ENCODE results near the gene HSPA1L.

HSPA1L gene

DNA sequence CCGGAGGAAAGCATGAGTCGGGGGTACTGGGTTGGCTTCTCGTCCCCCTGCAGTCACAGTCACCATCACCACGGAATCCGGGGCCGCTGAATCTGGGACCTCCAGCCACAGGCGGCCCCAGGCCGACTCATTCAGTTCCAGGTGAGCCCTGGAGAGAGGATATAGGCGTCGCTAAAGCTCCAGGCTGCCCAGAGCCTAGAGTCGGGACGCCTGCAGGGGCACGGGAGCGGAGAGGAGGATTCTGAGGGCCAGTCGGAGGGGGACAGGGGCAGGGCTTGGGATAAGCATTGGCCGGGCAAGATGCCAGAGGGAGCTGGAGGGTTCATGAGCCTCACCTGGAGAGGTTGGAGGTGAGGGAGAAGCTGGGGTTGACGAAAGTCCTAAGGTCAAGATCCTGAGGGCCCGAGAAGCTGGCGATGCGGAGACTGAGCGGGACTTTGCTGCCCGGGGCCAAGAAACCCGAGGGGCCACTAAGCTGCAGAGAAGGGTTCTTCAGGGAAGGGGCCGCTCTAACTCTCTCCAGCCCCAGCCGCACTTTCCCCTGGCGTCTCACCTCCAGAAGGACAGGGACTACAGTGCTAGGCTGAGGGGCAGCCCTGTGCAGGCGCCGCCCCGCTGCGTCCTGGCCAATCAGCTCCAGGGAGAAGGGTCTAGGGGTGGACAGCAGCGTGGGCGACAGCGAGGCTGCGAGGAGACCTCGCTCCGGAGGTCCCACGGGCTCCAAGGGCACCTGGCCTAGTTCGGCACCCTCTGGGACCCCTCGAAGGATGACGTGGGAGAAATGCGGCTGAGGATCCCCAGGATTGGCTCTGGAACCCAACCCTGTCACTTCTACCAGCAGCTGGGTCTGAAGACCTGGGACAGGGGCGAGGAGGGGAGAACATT is 48.9 kb downstream of the HSPA1L start:
- TF ChIP-seq YY1 (IDR thresholded peaks at IDR 0.05; ENCODE audit: insufficient read depth, insufficient read length) (no peak), ZNF274 (IDR thresholded peaks at IDR 0.05; ENCODE audit: low read depth, low read length) (no peak), SUZ12 (IDR thresholded peaks at IDR 0.05; ENCODE audit: extremely low read depth, insufficient read depth, insufficient read length) (no peak)
- Histone ChIP-seq H3K36me3 (ENCODE audit: insufficient read depth, insufficient read length, low read length) (peaks cover 28% of the 10 kb centered on the region), H3K9me3 (ENCODE audit: insufficient read depth, low read length) (no peaks in the 10 kb centered on the region), H3K4me3 (ENCODE audit: insufficient read length, low read depth) (no peak overlapping the region), H3K27me3 (ENCODE audit: insufficient read depth, insufficient read length) (no peaks in the 10 kb centered on the region), H3K9ac (ENCODE audit: insufficient read length, low read depth) (no peak overlapping the region), H3K4me1 (ENCODE audit: insufficient read depth, insufficient read length) (peaks cover 6% of the 10 kb centered on the region)
- no peak for DNase-seq (ENCODE audit: low read depth, low spot score)

DNA sequence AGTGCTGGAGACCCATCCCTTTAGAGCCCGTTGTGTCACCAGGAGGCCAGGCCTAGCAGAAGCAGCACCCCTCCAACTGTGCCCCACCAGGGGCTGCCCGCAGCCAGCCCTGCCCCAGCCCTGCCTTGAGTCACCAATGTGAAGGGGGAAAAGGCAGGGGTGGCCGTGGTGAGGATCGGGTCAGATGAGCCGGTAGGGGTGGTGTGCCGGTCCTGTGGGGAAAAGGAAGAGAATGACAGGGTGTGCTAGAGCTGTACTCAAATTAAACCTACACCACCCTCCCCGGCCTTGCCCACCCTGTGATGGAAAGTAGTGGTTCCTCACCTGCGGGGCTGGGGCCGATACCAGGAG is 49.5 kb downstream of the HSPA1L start:
- H3K27me3 ChIP-seq (ENCODE audit: insufficient read depth, insufficient read length): no peaks in the 10 kb centered on the region
- no peak overlapping the region for H3K4me3 ChIP-seq (ENCODE audit: insufficient read length, low read depth)
- H3K36me3 ChIP-seq (ENCODE audit: insufficient read depth, insufficient read length, low read length): peaks cover 34% of the 10 kb centered on the region
- H3K4me1 ChIP-seq (ENCODE audit: insufficient read depth, insufficient read length): peaks cover 6% of the 10 kb centered on the region
- TF ChIP-seq YY1 (IDR thresholded peaks at IDR 0.05; ENCODE audit: insufficient read depth, insufficient read length) (no peak), SUZ12 (IDR thresholded peaks at IDR 0.05; ENCODE audit: extremely low read depth, insufficient read depth, insufficient read length) (no peak), ZNF274 (IDR thresholded peaks at IDR 0.05; ENCODE audit: low read depth, low read length) (no peak)
- H3K9me3 ChIP-seq (ENCODE audit: insufficient read depth, low read length): no peaks in the 10 kb centered on the region
- DNase-seq (ENCODE audit: low read depth, low spot score): no peak
- no peak overlapping the region for H3K9ac ChIP-seq (ENCODE audit: insufficient read length, low read depth)

DNA sequence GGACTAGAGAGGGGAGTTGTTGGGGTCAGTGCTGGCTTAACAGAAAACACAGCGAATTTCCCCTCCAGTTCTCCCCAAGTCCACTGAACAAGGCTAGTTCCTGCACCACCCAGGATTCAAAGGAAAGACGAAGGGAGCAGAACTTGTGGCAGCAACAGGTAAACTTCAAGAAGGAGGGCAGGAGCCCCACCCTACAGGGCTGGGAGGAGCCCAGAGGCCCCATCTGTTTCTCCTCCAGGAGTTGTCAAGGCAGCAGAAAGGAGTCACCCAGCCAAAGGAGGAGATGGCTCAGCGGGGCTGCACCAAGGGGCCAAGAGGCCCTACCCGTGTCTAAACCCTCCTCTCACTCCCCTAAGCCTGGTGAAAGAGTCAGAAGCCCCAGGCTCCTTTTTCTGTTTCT is 50.9 kb downstream of the HSPA1L start:
- Histone ChIP-seq H3K36me3 (ENCODE audit: insufficient read depth, insufficient read length, low read length) (peaks cover 48% of the 10 kb centered on the region), H3K9me3 (ENCODE audit: insufficient read depth, low read length) (no peaks in the 10 kb centered on the region), H3K4me3 (ENCODE audit: insufficient read length, low read depth) (no peak overlapping the region), H3K27me3 (ENCODE audit: insufficient read depth, insufficient read length) (no peaks in the 10 kb centered on the region), H3K4me1 (ENCODE audit: insufficient read depth, insufficient read length) (peaks cover 6% of the 10 kb centered on the region), H3K9ac (ENCODE audit: insufficient read length, low read depth) (no peak overlapping the region)
- TF ChIP-seq SUZ12 (IDR thresholded peaks at IDR 0.05; ENCODE audit: extremely low read depth, insufficient read depth, insufficient read length) (no peak), YY1 (IDR thresholded peaks at IDR 0.05; ENCODE audit: insufficient read depth, insufficient read length) (no peak), ZNF274 (IDR thresholded peaks at IDR 0.05; ENCODE audit: low read depth, low read length) (no peak)
- DNase-seq (ENCODE audit: low read depth, low spot score): no peak

DNA sequence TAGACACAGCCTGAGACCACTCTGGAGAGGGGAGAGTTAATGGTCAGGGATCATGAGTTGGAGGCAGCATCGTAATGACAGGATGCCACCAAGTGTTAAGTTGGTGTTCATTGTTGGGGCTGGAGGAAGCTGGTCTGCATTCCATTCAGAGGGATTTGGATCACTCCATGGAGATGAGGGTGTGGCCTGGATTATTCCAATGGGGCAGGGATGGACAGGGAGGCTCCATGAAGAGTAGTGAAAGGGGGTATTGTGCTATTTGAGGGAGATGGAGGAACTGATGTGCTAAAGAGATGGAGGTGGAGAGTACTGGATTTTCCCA is 51.5 kb downstream of the HSPA1L start:
- DNase-seq (ENCODE audit: low read depth, low spot score): peak; percentile 77
- Histone ChIP-seq H3K4me3 (ENCODE audit: insufficient read length, low read depth) (no peak overlapping the region), H3K9me3 (ENCODE audit: insufficient read depth, low read length) (no peaks in the 10 kb centered on the region), H3K27me3 (ENCODE audit: insufficient read depth, insufficient read length) (no peaks in the 10 kb centered on the region), H3K9ac (ENCODE audit: insufficient read length, low read depth) (no peak overlapping the region), H3K4me1 (ENCODE audit: insufficient read depth, insufficient read length) (peaks cover 6% of the 10 kb centered on the region), H3K36me3 (ENCODE audit: insufficient read depth, insufficient read length, low read length) (peaks cover 54% of the 10 kb centered on the region)
- no peak for TF ChIP-seq YY1 (IDR thresholded peaks at IDR 0.05; ENCODE audit: insufficient read depth, insufficient read length)
- TF ChIP-seq SUZ12 (IDR thresholded peaks at IDR 0.05; ENCODE audit: extremely low read depth, insufficient read depth, insufficient read length): no peak
- no peak for TF ChIP-seq ZNF274 (IDR thresholded peaks at IDR 0.05; ENCODE audit: low read depth, low read length)

DNA sequence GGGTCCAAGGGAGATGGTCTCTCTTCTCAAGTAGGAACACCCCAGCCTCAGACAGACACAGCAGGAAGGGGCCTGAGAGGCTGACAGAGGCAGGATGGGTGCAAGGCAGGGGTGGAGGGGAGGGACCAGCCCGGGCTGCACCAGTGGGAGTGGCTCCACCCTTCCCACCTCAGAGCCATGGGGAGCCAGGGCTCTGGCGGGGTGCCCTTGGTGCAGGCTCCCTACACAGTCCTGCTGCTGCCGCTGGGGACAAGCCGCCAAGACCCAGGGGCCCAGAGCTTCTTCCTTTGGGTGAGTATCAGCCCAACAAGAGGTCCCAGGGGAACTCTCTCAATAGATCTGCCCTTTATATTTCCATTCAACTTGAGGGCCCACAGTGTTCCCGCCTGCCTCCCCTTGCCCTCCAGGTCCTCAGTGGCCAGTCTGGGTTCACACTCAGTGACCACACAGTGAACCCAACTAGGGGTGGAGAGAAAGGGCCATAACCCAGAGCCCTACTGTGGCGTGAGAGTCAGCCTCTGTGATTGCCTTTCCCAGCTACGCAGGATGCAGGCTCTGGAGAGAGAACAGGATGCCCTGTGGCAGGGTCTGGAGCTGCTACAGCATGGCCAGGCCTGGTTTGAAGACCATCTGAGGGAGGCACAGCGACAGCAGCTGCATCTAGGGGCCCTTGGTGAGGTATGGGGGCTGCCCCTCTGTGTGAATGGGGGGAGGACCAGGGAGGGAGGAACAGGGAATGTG is 52.0 kb downstream of the HSPA1L start:
- Histone ChIP-seq H3K36me3 (ENCODE audit: insufficient read depth, insufficient read length, low read length) (peaks cover 58% of the 10 kb centered on the region), H3K4me3 (ENCODE audit: insufficient read length, low read depth) (no peak overlapping the region), H3K4me1 (ENCODE audit: insufficient read depth, insufficient read length) (peaks cover 6% of the 10 kb centered on the region), H3K9me3 (ENCODE audit: insufficient read depth, low read length) (no peaks in the 10 kb centered on the region), H3K9ac (ENCODE audit: insufficient read length, low read depth) (no peak overlapping the region), H3K27me3 (ENCODE audit: insufficient read depth, insufficient read length) (no peaks in the 10 kb centered on the region)
- TF ChIP-seq YY1 (IDR thresholded peaks at IDR 0.05; ENCODE audit: insufficient read depth, insufficient read length) (no peak), SUZ12 (IDR thresholded peaks at IDR 0.05; ENCODE audit: extremely low read depth, insufficient read depth, insufficient read length) (no peak), ZNF274 (IDR thresholded peaks at IDR 0.05; ENCODE audit: low read depth, low read length) (no peak)
- no peak for DNase-seq (ENCODE audit: low read depth, low spot score)

DNA sequence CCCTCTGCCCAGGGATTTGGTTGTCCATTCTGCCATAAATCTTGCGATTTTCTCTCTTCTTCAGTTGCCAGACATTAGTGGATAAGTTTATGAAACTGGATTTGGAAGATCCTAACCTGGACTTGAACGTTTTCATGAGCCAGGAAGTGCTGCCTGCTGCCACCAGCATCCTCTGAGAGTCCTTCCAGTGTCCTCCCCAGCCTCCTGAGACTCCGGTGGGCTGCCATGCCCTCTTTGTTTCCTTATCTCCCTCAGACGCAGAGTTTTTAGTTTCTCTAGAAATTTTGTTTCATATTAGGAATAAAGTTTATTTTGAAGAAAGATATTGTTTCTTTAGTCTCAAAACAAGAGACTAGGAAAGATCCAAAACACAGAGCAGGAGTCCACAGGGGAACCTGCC is 52.7 kb downstream of the HSPA1L start, which contains the start of gene SAPCD1:
SAPCD1 (plus strand) TSS at position 301 of the 400 bp plus-strand sequence. CDS start 399 bp downstream, outside the sequence.
- no peak within 1 kb of the TSS for H3K9ac ChIP-seq (ENCODE audit: insufficient read length, low read depth)
- no peaks in the 10 kb centered on the region for H3K27me3 ChIP-seq (ENCODE audit: insufficient read depth, insufficient read length)
- DNase-seq (ENCODE audit: low read depth, low spot score): no peak
- TF ChIP-seq ZNF274 (IDR thresholded peaks at IDR 0.05; ENCODE audit: low read depth, low read length) (no peak), YY1 (IDR thresholded peaks at IDR 0.05; ENCODE audit: insufficient read depth, insufficient read length) (no peak), SUZ12 (IDR thresholded peaks at IDR 0.05; ENCODE audit: extremely low read depth, insufficient read depth, insufficient read length) (no peak)
- H3K9me3 ChIP-seq (ENCODE audit: insufficient read depth, low read length): no peaks in the 10 kb centered on the region
- no peak within 1 kb of the TSS for H3K4me3 ChIP-seq (ENCODE audit: insufficient read length, low read depth)
- H3K4me1 ChIP-seq (ENCODE audit: insufficient read depth, insufficient read length): peaks cover 6% of the 10 kb centered on the region
- H3K36me3 ChIP-seq (ENCODE audit: insufficient read depth, insufficient read length, low read length): peaks cover 59% of the 10 kb centered on the region

DNA sequence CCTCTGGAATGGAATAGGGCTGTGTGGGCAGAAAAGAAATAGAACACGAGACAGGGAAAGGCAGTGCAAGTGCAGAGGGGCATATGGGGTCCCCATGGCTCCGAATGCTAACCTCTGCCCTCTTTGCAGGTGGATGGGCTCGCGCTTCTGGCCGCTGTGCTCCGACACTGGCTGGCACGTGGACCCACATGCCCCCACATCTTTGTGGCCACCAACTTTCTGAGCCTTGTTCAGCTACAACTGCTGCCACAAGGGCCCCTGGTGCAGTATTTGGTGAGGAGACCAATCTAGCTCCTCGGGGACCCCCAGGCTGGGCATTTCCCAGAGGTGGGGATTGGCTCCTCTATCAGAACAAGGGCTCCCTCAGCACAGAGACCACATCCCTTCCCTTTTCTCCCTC is 53.7 kb downstream of the HSPA1L start:
- no peak for TF ChIP-seq SUZ12 (IDR thresholded peaks at IDR 0.05; ENCODE audit: extremely low read depth, insufficient read depth, insufficient read length)
- TF ChIP-seq ZNF274 (IDR thresholded peaks at IDR 0.05; ENCODE audit: low read depth, low read length): no peak
- TF ChIP-seq YY1 (IDR thresholded peaks at IDR 0.05; ENCODE audit: insufficient read depth, insufficient read length): no peak
- H3K36me3 ChIP-seq (ENCODE audit: insufficient read depth, insufficient read length, low read length): peaks cover 59% of the 10 kb centered on the region
- no peak overlapping the region for H3K9ac ChIP-seq (ENCODE audit: insufficient read length, low read depth)
- no peaks in the 10 kb centered on the region for H3K9me3 ChIP-seq (ENCODE audit: insufficient read depth, low read length)
- no peak for DNase-seq (ENCODE audit: low read depth, low spot score)
- H3K4me1 ChIP-seq (ENCODE audit: insufficient read depth, insufficient read length): peaks cover 6% of the 10 kb centered on the region
- H3K4me3 ChIP-seq (ENCODE audit: insufficient read length, low read depth): no peak overlapping the region
- no peaks in the 10 kb centered on the region for H3K27me3 ChIP-seq (ENCODE audit: insufficient read depth, insufficient read length)

Data from NT2/D1 (cell line).